Measurements from ENCODE around the gene CCL22. TPM values are rescaled to one million over a fixed set of nuclear protein-coding genes. Genes with fewer than 3 reads are reported as not detected.

Gene CCL22
- total and polyA plus RNA-seq, 2 experiments from 2014 or later = 0.19 TPM; not detected in 1

DNA sequence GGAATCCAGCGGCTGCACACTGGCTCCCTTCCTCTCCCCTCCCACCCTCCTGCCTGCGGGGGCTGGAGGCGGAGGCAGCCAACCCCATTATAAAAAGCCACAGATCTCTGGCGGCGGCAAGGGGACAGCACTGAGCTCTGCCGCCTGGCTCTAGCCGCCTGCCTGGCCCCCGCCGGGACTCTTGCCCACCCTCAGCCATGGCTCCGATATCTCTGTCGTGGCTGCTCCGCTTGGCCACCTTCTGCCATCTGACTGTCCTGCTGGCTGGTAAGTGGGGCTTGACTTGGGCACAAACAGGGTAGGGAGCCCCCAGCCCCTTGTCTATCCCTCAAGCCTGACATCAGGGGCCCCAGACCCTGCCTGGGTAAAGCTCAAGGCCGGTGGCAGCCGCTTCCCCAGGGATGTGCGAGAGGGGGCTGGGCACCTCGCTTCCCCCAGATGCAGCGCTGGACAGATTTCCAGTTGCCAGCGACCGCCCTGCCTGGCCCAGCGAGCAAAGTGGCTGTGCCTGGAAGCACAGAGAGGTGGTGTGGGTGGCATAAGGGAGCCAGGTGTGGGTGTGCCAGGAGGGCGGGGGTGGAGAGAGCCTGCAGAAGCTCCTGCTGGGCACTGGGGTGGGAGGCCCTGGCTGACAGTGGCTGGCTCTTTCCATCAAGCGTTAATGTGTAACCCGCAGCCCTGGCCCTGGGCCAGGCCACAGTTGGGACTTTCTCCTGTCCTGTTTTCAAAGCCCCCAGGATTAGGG lies 14.0 kb downstream of the CCL22 start, which contains the start of gene CX3CL1:
Gene CX3CL1 (plus strand): TSS at position 119 of the 745 bp plus-strand sequence. CDS start 79 bp downstream, at position 198.
- H3K27me3 Mint-ChIP-seq (ENCODE audit: insufficient read depth, low read depth, poor library complexity) = peaks cover 12% of the 10 kb centered on the region
- no peaks in the 10 kb centered on the region for H3K79me2 ChIP-seq (replicated peaks; ENCODE audit: insufficient read depth)
- peaks cover 3% of the 10 kb centered on the region; the same call in 1 of the 2 replicates for H3K9me2 ChIP-seq (ENCODE audit: insufficient read depth)
- H3K27me3 ChIP-seq (ENCODE audit: insufficient read depth) = no peaks in the 10 kb centered on the region
- ATAC-seq (peak; percentile 91), DNase-seq (ENCODE audit: low spot score) (peak; percentile 81)
- no peaks in the 10 kb centered on the region for H4K20me1 ChIP-seq (replicated peaks; ENCODE audit: insufficient read depth)
- no peak for TF ChIP-seq STAT1 (IDR thresholded peaks at IDR 0.05; ENCODE audit: unreplicated experiment)
- TF ChIP-seq CREB1 (CRISPR knock-in tag; IDR thresholded peaks at IDR 0.05; ENCODE audit: low read depth) = no peak
- TF ChIP-seq, protein P1, sequence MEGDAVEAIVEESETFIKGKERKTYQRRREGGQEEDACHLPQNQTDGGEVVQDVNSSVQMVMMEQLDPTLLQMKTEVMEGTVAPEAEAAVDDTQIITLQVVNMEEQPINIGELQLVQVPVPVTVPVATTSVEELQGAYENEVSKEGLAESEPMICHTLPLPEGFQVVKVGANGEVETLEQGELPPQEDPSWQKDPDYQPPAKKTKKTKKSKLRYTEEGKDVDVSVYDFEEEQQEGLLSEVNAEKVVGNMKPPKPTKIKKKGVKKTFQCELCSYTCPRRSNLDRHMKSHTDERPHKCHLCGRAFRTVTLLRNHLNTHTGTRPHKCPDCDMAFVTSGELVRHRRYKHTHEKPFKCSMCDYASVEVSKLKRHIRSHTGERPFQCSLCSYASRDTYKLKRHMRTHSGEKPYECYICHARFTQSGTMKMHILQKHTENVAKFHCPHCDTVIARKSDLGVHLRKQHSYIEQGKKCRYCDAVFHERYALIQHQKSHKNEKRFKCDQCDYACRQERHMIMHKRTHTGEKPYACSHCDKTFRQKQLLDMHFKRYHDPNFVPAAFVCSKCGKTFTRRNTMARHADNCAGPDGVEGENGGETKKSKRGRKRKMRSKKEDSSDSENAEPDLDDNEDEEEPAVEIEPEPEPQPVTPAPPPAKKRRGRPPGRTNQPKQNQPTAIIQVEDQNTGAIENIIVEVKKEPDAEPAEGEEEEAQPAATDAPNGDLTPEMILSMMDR (conservative IDR thresholded peaks at IDR 0.05; ENCODE audit: low read depth in 2 of 2) = 0 out of 4 replicates have a peak, but pooled peaks of 1 of the 2 experiments have one; percentile 11
- H3K4me1 Mint-ChIP-seq = peaks cover 27% of the 10 kb centered on the region
- H3K9me3 Mint-ChIP-seq = no peaks in the 10 kb centered on the region; the same call in 2 of the 3 replicates
- H3K4me2 ChIP-seq = peak within 1 kb of the TSS; percentile 75
- no peaks in the 10 kb centered on the region for H3K36me3 Mint-ChIP-seq (ENCODE audit: low read depth)
- no peaks in the 10 kb centered on the region for H3K36me3 ChIP-seq (ENCODE audit: insufficient read depth)
- peak within 1 kb of the TSS; percentile 50 for H3K4me3 Mint-ChIP-seq
- no peaks in the 10 kb centered on the region for H3F3A ChIP-seq (replicated peaks; ENCODE audit: low read depth)
- H3K27ac Mint-ChIP-seq = no peak within 1 kb of the TSS
- no peak within 1 kb of the TSS for H3K27ac ChIP-seq (ENCODE audit: low read depth)
- H3K4me1 ChIP-seq (ENCODE audit: insufficient read depth) = peaks cover 18% of the 10 kb centered on the region
- H3K4me3 ChIP-seq = peak within 1 kb of the TSS; percentile 46; the same call in 1 of the 2 replicates
- peak within 1 kb of the TSS; percentile 99 for H2AFZ ChIP-seq

DNA sequence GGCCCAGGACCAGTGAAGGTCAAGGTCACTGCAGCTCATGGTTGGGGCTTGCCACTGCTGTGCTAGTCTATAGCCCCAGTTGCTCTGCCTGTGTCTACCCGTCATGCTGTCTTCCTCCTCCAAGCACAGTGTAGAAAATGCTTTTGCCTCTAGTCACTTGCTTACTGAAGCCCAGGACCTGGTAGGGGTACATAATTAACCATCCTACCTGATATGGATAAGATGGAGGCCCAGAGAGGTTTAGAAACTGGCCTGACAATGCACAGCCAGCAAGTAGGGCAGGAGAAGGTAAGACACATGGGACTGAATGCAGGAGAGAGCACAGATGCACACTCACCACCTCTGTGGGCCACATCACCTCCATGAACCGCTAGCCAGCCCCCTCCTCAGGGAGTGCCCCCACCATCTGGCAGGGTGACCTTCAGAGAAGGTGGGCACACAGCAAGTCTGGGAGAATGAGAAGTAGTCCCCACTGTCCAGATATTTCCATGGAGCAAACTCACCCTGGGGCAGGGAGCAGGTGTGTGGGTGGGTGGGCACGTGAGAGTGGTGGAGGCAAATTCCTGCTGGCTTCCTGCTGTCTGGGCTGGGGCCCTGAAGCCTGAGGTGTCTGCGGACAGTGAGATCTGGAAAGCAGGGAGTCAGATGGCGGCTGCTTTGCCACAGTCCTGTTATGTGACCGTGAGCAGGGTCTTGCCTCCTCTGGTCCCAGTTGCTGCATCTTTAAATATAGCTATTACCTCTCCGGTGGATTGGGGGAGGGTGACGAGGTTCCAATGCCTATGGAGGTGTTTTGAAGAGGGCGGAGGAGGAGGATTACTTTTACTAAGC lies 14.7 kb downstream of the CCL22 start:
- no peak overlapping the region; the same call in 1 of the 2 replicates for H3K4me3 ChIP-seq
- H3K79me2 ChIP-seq (replicated peaks; ENCODE audit: insufficient read depth) = no peaks in the 10 kb centered on the region
- Mint-ChIP-seq H3K36me3 (ENCODE audit: low read depth) (no peaks in the 10 kb centered on the region), H3K27ac (peak overlapping the region; percentile 21; the same call in 1 of the 2 replicates), H3K27me3 (ENCODE audit: insufficient read depth, low read depth, poor library complexity) (peaks cover 12% of the 10 kb centered on the region), H3K4me1 (peaks cover 32% of the 10 kb centered on the region), H3K4me3 (peak overlapping the region; percentile 39; the same call in 2 of the 3 replicates), H3K9me3 (no peaks in the 10 kb centered on the region; the same call in 2 of the 3 replicates)
- DNase-seq (ENCODE audit: low spot score) (no peak), ATAC-seq (peak; percentile 7; the same call in 1 of the 3 replicates)
- no peaks in the 10 kb centered on the region for H3K36me3 ChIP-seq (ENCODE audit: insufficient read depth)
- H3K4me1 ChIP-seq (ENCODE audit: insufficient read depth) = peaks cover 18% of the 10 kb centered on the region
- H2AFZ ChIP-seq = peak overlapping the region; percentile 99
- no peaks in the 10 kb centered on the region for H4K20me1 ChIP-seq (replicated peaks; ENCODE audit: insufficient read depth)
- H3K9me2 ChIP-seq (ENCODE audit: insufficient read depth) = peaks cover 3% of the 10 kb centered on the region; the same call in 1 of the 2 replicates
- no peak overlapping the region for H3K27ac ChIP-seq (ENCODE audit: low read depth)
- H3K27me3 ChIP-seq (ENCODE audit: insufficient read depth) = no peaks in the 10 kb centered on the region
- peak overlapping the region; percentile 75 for H3K4me2 ChIP-seq
- H3F3A ChIP-seq (replicated peaks; ENCODE audit: low read depth) = no peaks in the 10 kb centered on the region
- TF ChIP-seq, protein P2, sequence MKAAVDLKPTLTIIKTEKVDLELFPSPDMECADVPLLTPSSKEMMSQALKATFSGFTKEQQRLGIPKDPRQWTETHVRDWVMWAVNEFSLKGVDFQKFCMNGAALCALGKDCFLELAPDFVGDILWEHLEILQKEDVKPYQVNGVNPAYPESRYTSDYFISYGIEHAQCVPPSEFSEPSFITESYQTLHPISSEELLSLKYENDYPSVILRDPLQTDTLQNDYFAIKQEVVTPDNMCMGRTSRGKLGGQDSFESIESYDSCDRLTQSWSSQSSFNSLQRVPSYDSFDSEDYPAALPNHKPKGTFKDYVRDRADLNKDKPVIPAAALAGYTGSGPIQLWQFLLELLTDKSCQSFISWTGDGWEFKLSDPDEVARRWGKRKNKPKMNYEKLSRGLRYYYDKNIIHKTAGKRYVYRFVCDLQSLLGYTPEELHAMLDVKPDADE (IDR thresholded peaks at IDR 0.05) = no peak
- TF ChIP-seq JUNB (IDR thresholded peaks at IDR 0.05; ENCODE audit: unreplicated experiment) (no peak), EZH2 (IDR thresholded peaks at IDR 0.05; ENCODE audit: low read depth, unreplicated experiment) (no peak), CREB1 (CRISPR knock-in tag; IDR thresholded peaks at IDR 0.05; ENCODE audit: low read depth) (no peak), ZNF331 (CRISPR knock-in tag; IDR thresholded peaks at IDR 0.05; ENCODE audit: low read depth) (no peak), EZH2phosphoT487 (IDR thresholded peaks at IDR 0.05; ENCODE audit: unreplicated experiment) (no peak)
- TF ChIP-seq, protein P3, sequence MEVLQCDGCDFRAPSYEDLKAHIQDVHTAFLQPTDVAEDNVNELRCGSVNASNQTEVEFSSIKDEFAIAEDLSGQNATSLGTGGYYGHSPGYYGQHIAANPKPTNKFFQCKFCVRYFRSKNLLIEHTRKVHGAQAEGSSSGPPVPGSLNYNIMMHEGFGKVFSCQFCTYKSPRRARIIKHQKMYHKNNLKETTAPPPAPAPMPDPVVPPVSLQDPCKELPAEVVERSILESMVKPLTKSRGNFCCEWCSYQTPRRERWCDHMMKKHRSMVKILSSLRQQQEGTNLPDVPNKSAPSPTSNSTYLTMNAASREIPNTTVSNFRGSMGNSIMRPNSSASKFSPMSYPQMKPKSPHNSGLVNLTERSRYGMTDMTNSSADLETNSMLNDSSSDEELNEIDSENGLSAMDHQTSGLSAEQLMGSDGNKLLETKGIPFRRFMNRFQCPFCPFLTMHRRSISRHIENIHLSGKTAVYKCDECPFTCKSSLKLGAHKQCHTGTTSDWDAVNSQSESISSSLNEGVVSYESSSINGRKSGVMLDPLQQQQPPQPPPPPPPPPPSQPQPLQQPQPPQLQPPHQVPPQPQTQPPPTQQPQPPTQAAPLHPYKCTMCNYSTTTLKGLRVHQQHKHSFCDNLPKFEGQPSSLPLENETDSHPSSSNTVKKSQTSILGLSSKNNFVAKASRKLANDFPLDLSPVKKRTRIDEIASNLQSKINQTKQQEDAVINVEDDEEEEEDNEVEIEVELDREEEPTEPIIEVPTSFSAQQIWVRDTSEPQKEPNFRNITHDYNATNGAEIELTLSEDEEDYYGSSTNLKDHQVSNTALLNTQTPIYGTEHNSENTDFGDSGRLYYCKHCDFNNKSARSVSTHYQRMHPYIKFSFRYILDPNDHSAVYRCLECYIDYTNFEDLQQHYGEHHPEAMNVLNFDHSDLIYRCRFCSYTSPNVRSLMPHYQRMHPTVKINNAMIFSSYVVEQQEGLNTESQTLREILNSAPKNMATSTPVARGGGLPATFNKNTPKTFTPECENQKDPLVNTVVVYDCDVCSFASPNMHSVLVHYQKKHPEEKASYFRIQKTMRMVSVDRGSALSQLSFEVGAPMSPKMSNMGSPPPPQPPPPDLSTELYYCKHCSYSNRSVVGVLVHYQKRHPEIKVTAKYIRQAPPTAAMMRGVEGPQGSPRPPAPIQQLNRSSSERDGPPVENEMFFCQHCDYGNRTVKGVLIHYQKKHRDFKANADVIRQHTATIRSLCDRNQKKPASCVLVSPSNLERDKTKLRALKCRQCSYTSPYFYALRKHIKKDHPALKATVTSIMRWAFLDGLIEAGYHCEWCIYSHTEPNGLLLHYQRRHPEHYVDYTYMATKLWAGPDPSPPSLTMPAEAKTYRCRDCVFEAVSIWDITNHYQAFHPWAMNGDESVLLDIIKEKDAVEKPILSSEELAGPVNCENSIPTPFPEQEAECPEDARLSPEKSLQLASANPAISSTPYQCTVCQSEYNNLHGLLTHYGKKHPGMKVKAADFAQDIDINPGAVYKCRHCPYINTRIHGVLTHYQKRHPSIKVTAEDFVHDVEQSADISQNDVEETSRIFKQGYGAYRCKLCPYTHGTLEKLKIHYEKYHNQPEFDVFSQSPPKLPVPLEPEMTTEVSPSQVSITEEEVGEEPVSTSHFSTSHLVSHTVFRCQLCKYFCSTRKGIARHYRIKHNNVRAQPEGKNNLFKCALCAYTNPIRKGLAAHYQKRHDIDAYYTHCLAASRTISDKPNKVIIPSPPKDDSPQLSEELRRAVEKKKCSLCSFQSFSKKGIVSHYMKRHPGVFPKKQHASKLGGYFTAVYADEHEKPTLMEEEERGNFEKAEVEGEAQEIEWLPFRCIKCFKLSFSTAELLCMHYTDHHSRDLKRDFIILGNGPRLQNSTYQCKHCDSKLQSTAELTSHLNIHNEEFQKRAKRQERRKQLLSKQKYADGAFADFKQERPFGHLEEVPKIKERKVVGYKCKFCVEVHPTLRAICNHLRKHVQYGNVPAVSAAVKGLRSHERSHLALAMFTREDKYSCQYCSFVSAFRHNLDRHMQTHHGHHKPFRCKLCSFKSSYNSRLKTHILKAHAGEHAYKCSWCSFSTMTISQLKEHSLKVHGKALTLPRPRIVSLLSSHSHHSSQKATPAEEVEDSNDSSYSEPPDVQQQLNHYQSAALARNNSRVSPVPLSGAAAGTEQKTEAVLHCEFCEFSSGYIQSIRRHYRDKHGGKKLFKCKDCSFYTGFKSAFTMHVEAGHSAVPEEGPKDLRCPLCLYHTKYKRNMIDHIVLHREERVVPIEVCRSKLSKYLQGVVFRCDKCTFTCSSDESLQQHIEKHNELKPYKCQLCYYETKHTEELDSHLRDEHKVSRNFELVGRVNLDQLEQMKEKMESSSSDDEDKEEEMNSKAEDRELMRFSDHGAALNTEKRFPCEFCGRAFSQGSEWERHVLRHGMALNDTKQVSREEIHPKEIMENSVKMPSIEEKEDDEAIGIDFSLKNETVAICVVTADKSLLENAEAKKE (CRISPR knock-in tag; IDR thresholded peaks at IDR 0.05) = no peak

Measured in GM23338 (cell line).